Activated CD8-positive, alpha-beta memory T cell treated with anti-CD3 and anti-CD28 coated beads, Interleukin-2, amount 50 U/mL, for 1 hour (primary cell): ENCODE results near the gene HIF3A.
"Not testable (repeated sequence)": the region's sequence is repeated elsewhere in the genome, so short reads cannot be mapped to it uniquely, and the experiment has no call there.

ENCODE experiments used
- DNase-seq: peaks from one replicate; pipeline ENCODE4 v3.0.0-alpha.2; 2020; ENCODE audit errors: extremely low read depth

The HIF3A gene

GRCh38 chr19:46357846-46358583, 61.2 kb downstream of the HIF3A start:
- DNase-seq, result no peak

DNA sequence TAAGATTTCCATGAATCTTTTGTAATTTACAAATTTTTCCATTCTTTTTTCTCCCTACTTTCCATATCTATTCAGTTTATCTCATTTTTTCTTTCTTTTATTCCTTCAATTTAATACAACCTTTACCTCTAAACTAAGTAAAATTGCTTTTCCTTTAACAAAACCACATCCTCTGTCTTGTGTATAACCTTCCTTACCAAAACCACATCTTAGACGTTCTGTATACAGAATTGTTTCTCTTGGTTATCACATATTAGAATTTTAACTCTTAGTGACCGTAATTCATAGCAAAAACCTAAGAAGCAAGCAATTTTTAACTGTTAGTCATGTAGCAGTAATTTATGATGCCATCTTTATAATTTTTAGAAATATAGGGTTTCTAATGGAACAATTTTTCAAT, 65.1 kb downstream of the HIF3A start:
- DNase-seq, result no peak

GRCh38 chr19:46364359-46364758, 67.5 kb downstream of the HIF3A start:
- no peak for DNase-seq

- no peak for DNase-seq
Measured at GRCh38 chr19:46365561-46365960, 68.7 kb downstream of the HIF3A start.

- no peak for DNase-seq
Measured at GRCh38 chr19:46366620-46367292, 69.9 kb downstream of the HIF3A start.

GRCh38 chr19:46367426-46367825, 70.6 kb downstream of the HIF3A start:
- DNase-seq, result no peak

DNA sequence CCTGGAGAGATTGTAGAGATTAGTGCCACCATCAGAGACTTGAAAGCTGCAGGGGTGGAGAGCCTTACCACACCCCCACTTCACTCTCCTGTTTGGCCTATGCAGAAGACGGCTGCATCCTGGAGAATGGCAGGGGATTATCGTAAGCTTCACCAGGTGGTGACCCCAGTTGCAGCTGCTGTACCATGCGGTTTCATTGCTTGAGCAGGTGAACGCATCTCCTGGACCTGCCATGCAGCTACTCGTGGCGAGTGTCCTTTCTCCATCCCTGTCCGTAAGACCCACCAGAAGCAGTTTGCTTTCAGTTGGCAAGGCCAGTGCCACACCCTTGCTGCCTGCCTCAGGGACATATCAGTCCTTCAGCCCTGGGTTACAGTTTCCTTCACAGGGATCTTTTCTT, 71.3 kb downstream of the HIF3A start:
- no peak for DNase-seq

DNA sequence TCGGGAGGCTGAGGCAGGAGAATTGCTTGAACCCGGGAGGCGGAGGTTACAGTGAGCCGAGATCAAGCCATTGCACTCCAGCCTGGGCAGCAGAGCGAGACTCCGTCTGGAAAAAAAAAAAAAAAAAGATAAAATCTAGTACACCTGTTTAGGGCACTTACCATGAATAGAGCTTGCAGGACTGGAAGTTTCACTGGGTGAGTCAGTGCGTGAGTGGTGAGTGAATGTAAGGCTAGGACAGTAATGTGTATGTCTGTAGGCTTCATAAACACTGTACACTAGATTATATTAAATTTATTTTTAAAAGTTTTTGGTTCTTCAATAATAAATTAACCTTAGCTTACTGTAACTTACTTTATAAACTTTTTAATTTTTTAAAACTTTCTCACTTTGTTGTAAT, 73.0 kb downstream of the HIF3A start:
- no peak for DNase-seq

DNA sequence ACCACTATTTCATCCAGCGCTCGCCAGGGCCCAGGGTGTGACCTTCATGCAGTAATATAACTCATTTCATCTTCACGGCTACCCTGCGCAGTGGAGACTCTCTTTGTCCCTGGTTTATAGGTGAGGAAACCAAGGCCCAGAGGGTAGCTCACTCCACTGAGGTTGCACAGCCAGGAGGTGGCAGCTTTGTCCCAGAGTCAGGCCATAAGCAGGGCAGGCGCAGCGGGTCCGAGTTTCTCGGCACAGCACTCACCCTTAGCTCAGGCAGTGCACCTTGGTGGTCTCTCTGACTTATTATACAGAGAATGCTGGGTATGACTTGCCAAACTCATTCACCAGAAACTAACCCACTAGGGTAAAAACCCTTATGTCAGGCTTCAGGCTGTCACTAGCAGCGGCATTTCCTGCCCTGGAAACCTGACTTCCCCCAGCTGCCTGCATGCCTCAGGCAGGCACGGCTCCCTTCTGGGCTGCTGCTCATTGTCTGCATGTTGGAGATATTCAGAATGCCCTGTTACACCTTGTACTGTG, 74.6 kb downstream of the HIF3A start:
- no peak for DNase-seq

DNA sequence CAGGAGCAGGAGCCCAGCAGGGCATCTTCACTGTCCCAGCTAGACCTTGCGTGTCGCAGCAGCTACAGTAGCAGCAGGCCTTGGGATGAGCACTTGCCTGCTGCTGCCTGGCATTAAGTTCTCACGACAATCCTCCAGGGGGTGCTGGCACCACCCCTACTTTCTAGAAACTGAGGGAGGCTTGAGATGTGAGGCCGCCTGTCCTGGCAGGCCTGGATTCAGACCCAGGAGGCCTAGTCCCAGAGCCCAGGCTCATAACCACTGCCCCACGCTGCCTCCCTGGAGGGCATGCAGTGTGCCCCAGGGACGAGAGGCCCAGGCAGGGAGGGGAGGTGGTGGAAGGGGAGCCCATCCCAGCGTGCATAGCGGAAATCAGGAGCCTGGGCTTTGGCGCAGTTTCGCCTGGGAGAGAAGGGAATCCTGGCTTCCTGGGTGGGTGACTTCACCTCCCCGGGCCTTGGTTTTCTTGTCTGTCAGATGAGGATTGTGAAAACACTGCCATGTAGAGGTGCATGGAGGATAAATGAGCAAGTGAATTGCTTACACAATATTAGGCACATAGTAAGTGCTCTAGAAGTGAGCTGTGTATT, 76.2 kb downstream of the HIF3A start:
- DNase-seq, result no peak

GRCh38 chr19:46373491-46374359, 76.9 kb downstream of the HIF3A start:
- DNase-seq, result no peak

GRCh38 chr19:46374536-46375475, 78.0 kb downstream of the HIF3A start:
- DNase-seq, result no peak

DNA sequence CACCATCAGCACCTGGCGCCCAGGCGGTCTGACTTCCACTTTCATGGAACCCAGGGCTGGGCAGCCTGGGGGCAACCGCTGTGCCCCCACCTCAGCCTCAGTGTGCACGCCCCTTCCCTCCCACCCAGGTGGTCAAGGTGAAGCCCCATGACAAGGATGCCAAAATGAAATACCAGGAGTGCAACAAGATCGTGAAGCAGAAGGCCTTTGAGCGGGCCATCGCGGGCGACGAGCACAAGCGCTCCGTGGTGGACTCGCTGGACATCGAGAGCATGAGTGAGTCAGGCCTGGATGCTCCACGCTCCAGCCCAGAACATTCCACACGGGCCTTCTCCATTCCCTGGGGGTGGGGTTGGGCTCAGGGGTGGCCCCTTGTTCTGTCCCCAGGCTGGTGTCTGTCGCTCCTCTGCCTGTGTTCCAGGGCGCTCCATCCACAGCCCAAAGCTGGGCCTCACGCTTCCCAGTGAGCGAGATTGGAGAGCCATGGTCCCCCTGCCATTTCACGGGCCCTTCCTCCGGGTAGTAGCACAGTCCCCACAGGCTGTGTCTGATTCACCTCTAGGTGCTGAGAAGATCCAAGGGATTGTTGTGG, 78.7 kb downstream of the HIF3A start:
- not testable (repeated sequence) for DNase-seq

DNA sequence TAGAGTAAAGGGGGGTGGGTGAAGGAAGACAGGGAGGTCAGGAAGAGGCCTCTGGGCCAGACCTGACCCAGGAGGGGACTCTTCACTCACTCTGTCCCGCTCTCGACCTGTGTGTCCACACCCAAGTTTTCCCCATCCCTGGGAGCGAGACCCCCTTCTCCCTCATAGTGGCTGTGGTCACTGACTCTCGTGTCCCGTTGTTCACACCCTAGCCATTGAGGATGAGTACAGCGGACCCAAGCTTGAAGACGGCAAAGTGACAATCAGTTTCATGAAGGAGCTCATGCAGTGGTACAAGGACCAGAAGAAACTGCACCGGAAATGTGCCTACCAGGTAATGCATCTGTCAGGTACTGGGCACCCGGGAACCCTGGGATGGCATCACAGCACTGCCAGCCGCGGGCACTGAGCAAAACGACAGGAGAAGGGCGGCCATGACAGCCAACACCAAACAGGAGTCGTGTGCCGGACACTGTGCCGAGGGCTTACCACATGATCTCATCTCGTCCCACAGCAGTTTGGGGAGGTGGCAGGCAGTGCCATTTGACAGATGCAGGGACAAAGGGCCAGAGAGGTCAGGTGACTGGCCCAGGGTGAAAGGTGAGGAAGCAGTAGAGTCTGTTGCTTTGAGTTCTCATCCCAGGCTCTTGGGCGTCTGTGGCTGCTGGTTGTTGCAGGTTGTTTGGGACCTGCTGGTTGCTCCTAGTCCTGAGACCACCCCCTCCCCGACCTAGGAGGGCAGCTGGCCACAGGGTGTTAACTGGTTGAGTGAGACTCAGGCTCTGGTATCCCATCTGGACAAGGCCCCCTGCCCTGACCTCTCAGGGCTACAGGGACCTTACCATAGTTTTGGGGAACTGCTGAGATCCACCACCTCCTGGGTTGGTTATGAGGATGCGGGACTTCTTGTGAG, 79.7 kb downstream of the HIF3A start:
- DNase-seq, result no peak

DNA sequence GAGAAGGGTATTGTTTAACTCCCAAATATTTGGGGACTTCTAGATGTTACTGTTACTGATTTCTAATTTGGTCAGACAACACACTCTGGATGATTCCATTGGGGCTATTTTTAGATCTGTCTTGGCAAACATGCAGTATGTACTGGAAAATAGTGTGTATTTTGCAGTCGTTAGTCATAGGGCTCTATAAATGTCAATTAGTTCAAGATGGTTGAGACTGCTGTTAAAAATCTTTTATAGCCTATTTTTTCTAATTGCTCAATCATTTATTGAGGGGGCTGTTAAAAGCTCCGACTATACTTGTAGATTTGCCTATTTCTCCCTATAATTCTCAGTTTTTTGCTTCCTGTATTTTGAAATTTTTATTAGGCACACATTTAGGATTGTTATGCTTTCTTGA, 81.4 kb downstream of the HIF3A start:
- DNase-seq, result no peak

DNA sequence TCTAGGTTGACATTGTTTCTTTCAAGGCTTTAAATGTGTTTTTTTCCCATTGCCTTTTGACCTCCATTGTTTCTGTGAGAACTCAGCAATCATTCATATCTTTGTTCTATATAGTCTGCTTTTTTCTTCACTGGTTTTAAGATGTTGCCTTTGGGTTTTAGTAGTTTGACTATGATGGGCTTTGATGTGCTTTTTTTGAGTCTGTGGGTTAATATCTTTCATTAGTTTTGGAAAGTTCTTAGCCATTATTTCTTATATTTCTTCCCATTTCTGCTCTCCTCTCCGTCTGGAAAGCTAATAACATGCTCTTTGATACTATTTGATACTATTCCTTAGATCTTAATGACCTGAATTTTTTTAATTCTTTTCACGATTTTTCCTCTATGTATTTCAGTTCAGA, 83.8 kb downstream of the HIF3A start:
- no peak for DNase-seq

GRCh38 chr19:46381346-46381745, 84.5 kb downstream of the HIF3A start:
- no peak for DNase-seq

GRCh38 chr19:46381756-46382345, 85.0 kb downstream of the HIF3A start:
- no peak for DNase-seq
